A673 (cell line): ENCODE results near the gene DNAJC16.

Source experiments
- EZH2 ChIP-seq: fragments of 200-600 bp; sonication (generic); IDR thresholded peaks from 2 replicates; pipeline ENCODE4 v1.6.1; 2017; ENCODE audit warnings: borderline replicate concordance, low read depth, mild to moderate bottlenecking, mixed read lengths, antibody characterized with exemption, low read length; ENCODE audit not compliant: poor library complexity, severe bottlenecking
- TF ChIP-seq, protein P1 (sequence below): fragments of 300-800, 200-600 bp; sonication (generic); conservative IDR thresholded peaks from 2 replicates; pipeline ENCODE4 v1.5.1; 2017; ENCODE audit warnings: low read depth, mild to moderate bottlenecking, antibody characterized with exemption, low read length, moderate library complexity, mixed read lengths

DNA sequence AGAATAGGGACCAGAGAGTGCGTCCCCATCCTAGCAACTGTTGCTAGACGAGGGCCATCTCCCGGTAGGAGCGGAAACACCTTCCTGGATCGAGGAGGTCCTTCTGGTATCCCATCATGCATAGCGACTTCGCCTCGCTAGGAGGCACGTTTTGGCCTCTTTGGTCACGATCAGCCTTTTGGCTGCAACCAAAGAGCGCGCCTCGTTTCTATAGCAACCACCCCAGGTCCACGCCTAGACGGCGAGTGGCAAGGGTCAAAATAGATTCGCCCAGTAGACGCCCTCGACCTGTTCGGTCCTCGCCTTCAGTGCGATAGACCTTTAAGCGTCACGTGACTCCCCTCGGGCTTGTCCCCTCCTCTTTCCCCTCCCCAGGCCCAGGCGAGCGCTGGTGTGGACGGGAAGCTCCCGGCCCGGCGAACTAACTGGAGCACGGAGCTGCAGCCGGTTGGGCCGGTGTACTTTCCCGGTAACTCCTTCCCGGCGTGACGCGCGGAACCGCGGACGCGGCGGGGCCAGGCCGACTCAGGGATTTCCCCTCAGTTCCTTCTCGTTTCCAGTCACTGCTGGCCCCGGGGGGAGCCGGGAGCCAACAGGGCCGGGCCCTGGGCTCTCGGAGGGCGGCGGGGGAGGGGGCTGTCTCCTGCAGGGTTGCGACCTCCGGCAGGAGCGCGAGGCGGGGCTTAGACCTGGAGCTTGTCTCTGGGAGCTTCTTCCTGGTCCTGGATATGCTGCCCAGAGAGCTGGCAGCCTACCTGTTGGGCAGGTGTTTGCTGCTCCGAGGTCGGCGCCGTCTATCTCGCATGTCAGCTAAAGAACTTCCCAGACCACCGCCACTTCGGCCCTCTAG, at the start of gene DNAJC16:
- no peak for TF ChIP-seq EZH2
- TF ChIP-seq, protein P1, sequence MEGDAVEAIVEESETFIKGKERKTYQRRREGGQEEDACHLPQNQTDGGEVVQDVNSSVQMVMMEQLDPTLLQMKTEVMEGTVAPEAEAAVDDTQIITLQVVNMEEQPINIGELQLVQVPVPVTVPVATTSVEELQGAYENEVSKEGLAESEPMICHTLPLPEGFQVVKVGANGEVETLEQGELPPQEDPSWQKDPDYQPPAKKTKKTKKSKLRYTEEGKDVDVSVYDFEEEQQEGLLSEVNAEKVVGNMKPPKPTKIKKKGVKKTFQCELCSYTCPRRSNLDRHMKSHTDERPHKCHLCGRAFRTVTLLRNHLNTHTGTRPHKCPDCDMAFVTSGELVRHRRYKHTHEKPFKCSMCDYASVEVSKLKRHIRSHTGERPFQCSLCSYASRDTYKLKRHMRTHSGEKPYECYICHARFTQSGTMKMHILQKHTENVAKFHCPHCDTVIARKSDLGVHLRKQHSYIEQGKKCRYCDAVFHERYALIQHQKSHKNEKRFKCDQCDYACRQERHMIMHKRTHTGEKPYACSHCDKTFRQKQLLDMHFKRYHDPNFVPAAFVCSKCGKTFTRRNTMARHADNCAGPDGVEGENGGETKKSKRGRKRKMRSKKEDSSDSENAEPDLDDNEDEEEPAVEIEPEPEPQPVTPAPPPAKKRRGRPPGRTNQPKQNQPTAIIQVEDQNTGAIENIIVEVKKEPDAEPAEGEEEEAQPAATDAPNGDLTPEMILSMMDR: peak; percentile 31; the same call in 1 of the 2 replicates
